IMR-90 (cell line): ENCODE results near the gene ACTR1A. TPM values are rescaled to one million over a fixed set of nuclear protein-coding genes. Genes with fewer than 3 reads are reported as not detected.
A peak's percentile ranks its signal among the peaks of the same experiment; 100 is the strongest.

Source experiments
- ATAC-seq: fragments of 200-7000 bp; cut with Tn5 transposase; 2 replicates; pipeline ENCODE4 v1.9.1; 2020; ENCODE audit warnings: low read depth, mild to moderate bottlenecking, moderate library complexity
- BruUV-seq: library from RNA; stranded (reverse); fragments of 400-500 nt; replicated peaks from 2 replicates; lab custom pipeline; 2021; lab: Mats Ljungman, UMichigan
- CTCF ChIA-PET: fragments of 300-600 bp; formaldehyde crosslinking; extraction: SDS; loops from one replicate; lab custom pipeline; 2021; ENCODE audit warnings: antibody characterized with exemption; lab: Yijun Ruan, JAX
- POLR2A ChIA-PET: fragments of 300-600 bp; sonication (Branson Sonifier 250); formaldehyde crosslinking; loops from one replicate; lab custom pipeline; 2022; ENCODE audit warnings: antibody characterized with exemption; ENCODE audit not compliant: unreplicated experiment; lab: Charles Lee
- DNase-seq: peaks from one replicate; pipeline ENCODE4 v3.0.0; 2013
- H2AFZ ChIP-seq: replicated peaks from 2 replicates; pipeline ENCODE3; 2013; ENCODE audit warnings: low read length, mild to moderate bottlenecking; ENCODE audit not compliant: poor library complexity
- H2AK5ac ChIP-seq: 2 replicates; pipeline ENCODE4 v1.6.1; 2013; ENCODE audit warnings: low read depth, low read length, inconsistent platforms
- H2AK9ac ChIP-seq: replicated peaks from 2 replicates; pipeline ENCODE3; 2013; ENCODE audit warnings: mild to moderate bottlenecking, low read depth, low read length, moderate library complexity; ENCODE audit not compliant: poor library complexity
- H2BK120ac ChIP-seq: 2 replicates; pipeline ENCODE4 v1.6.1; 2013; ENCODE audit warnings: low read depth, low read length, inconsistent platforms
- H2BK15ac ChIP-seq: 3 replicates; pipeline ENCODE4 v1.6.1; 2013; ENCODE audit warnings: low read depth, low read length, inconsistent platforms
- H2BK20ac ChIP-seq: 2 replicates; pipeline ENCODE4 v1.6.1; 2013; ENCODE audit warnings: low read depth, mild to moderate bottlenecking, inconsistent platforms, low read length, moderate library complexity
- H2BK5ac ChIP-seq: 2 replicates; pipeline ENCODE4 v1.6.1; 2013; ENCODE audit warnings: mild to moderate bottlenecking, low read depth, low read length, inconsistent platforms; ENCODE audit not compliant: poor library complexity, severe bottlenecking
- H3K14ac ChIP-seq: replicated peaks from 2 replicates; pipeline ENCODE4 v1.6.1; 2013; ENCODE audit warnings: low read depth, low read length, inconsistent platforms
- H3K18ac ChIP-seq: 2 replicates; pipeline ENCODE4 v1.6.1; 2013; ENCODE audit warnings: low read depth, low read length, control low read depth
- H3K23ac ChIP-seq: 2 replicates; pipeline ENCODE4 v1.6.1; 2013; ENCODE audit warnings: low read depth, low read length, inconsistent platforms
- H3K27ac ChIP-seq: 2 replicates; pipeline ENCODE4 v1.5.1; 2013; ENCODE audit warnings: mild to moderate bottlenecking, control low read depth, low read length; ENCODE audit not compliant: insufficient read depth
- H3K27me3 ChIP-seq: 2 replicates; pipeline ENCODE4 v1.6.1; 2013; ENCODE audit warnings: low read length; ENCODE audit not compliant: control insufficient read depth, insufficient read depth
- H3K36me3 ChIP-seq: 2 replicates; pipeline ENCODE4 v1.6.1; 2013; ENCODE audit warnings: low read length, mixed read lengths; ENCODE audit not compliant: control insufficient read depth, insufficient read depth
- H3K4ac ChIP-seq: 2 replicates; pipeline ENCODE4 v1.6.1; 2013; ENCODE audit warnings: low read depth, low read length, inconsistent platforms
- H3K4me1 ChIP-seq: 2 replicates; pipeline ENCODE4 v1.6.1; 2013; ENCODE audit warnings: low read length, mixed read lengths; ENCODE audit not compliant: control insufficient read depth, insufficient read depth
- H3K4me2 ChIP-seq: 2 replicates; pipeline ENCODE4 v1.6.1; 2013; ENCODE audit warnings: low read depth, mild to moderate bottlenecking, control low read depth, low read length, moderate library complexity
- H3K4me3 ChIP-seq: 2 replicates; pipeline ENCODE4 v1.5.1; 2013; ENCODE audit warnings: low read depth, mild to moderate bottlenecking, control low read depth, low read length, moderate library complexity; ENCODE audit not compliant: insufficient read depth
- H3K56ac ChIP-seq: 2 replicates; pipeline ENCODE4 v1.6.1; 2013; ENCODE audit warnings: low read length, inconsistent platforms; ENCODE audit not compliant: insufficient read depth; ENCODE audit errors: extremely low read depth
- H3K79me1 ChIP-seq, 2 experiments: 2 replicates each; pipeline ENCODE4 v1.6.1; 2013; ENCODE audit warnings: low read length in 2 of 2, inconsistent platforms in 1 of 2, low read depth in 1 of 2
- H3K9ac ChIP-seq: 2 replicates; pipeline ENCODE4 v1.6.1; 2013; ENCODE audit warnings: low read depth, low read length, control low read depth
- H3K9me1 ChIP-seq: 2 replicates; pipeline ENCODE4 v1.6.1; 2013; ENCODE audit warnings: low read length, inconsistent platforms; ENCODE audit not compliant: insufficient read depth
- H3K9me3 ChIP-seq: 2 replicates; pipeline ENCODE4 v1.6.1; 2013; ENCODE audit warnings: low read length; ENCODE audit not compliant: control insufficient read depth, insufficient read depth
- H4K20me1 ChIP-seq: 2 replicates; pipeline ENCODE4 v1.6.1; 2013; ENCODE audit warnings: low read length, inconsistent platforms; ENCODE audit not compliant: insufficient read depth
- H4K5ac ChIP-seq: 2 replicates; pipeline ENCODE4 v1.6.1; 2013; ENCODE audit warnings: mild to moderate bottlenecking, low read depth, low read length, control low read depth
- H4K8ac ChIP-seq, 2 experiments: 2 replicates each; pipeline ENCODE4 v1.6.1; 2013; ENCODE audit warnings: low read depth in 2 of 2, low read length in 2 of 2, control low read depth in 1 of 2, inconsistent platforms in 1 of 2
- H4K91ac ChIP-seq: 2 replicates; pipeline ENCODE4 v1.6.1; 2013; ENCODE audit warnings: low read depth, low read length, inconsistent platforms; ENCODE audit not compliant: insufficient read depth
- CEBPB ChIP-seq: IDR thresholded peaks from 2 replicates; pipeline ENCODE4 v1.6.1; 2012; ENCODE audit warnings: low read depth, low read length, improper control_type of control experiment
- CHD1 ChIP-seq: IDR thresholded peaks from 2 replicates; pipeline ENCODE4 v1.6.1; 2012; ENCODE audit warnings: low read depth, low read length, improper control_type of control experiment
- FOS ChIP-seq: fragments of 150-350 bp; IDR thresholded peaks from 2 replicates; pipeline ENCODE4 v1.6.1; 2016; ENCODE audit warnings: low read depth, low read length
- MAFK ChIP-seq: IDR thresholded peaks from 2 replicates; pipeline ENCODE4 v1.6.1; 2012; ENCODE audit warnings: low read depth, low read length, improper control_type of control experiment
- MAZ ChIP-seq: IDR thresholded peaks from 2 replicates; pipeline ENCODE4 v1.6.1; 2012; ENCODE audit warnings: low read depth, mild to moderate bottlenecking, low read length, improper control_type of control experiment, moderate library complexity, borderline replicate concordance
- MXI1 ChIP-seq: IDR thresholded peaks from 2 replicates; pipeline ENCODE4 v1.6.1; 2012; ENCODE audit warnings: low read depth, mild to moderate bottlenecking, low read length, moderate library complexity, borderline replicate concordance
- NFE2L2 ChIP-seq: fragments of 150-350 bp; IDR thresholded peaks from 2 replicates; pipeline ENCODE4 v1.6.1; 2016; ENCODE audit warnings: low read depth, mild to moderate bottlenecking, low read length
- RAD21 ChIP-seq: IDR thresholded peaks from 2 replicates; pipeline ENCODE4 v1.6.1; 2012; ENCODE audit warnings: low read length, improper control_type of control experiment
- RCOR1 ChIP-seq: IDR thresholded peaks from 2 replicates; pipeline ENCODE4 v1.6.1; 2012; ENCODE audit warnings: mild to moderate bottlenecking, low read length, improper control_type of control experiment; ENCODE audit not compliant: insufficient replicate concordance
- RFX5 ChIP-seq: IDR thresholded peaks from 2 replicates; pipeline ENCODE4 v1.8.0; 2012; ENCODE audit warnings: low read depth, mild to moderate bottlenecking, low read length, moderate library complexity
- SMC3 ChIP-seq: fragments of 150-350 bp; IDR thresholded peaks from 2 replicates; pipeline ENCODE4 v1.6.1; 2016; ENCODE audit warnings: low read depth, mild to moderate bottlenecking, antibody characterized with exemption, low read length, moderate library complexity
- WGBS, 2 experiments: methylation state at CpG; one replicate each; pipeline versions ENCODE4 v1.1.5 to v1.1.7; 2013; ENCODE audit warnings: missing lambda C conversion rate in 2 of 2; ENCODE audit not compliant: insufficient read length in 1 of 2; ENCODE audit errors: extremely low coverage in 2 of 2; 5-methylcytosine and 5-hydroxymethylcytosine counted together
- dilution Hi-C: fragments of 300-500 bp; cut with HindIII; formaldehyde crosslinking; loops from one replicate; pipeline ENCODE4 v1.14.3; 2018; ENCODE audit warnings: low sequenced_read_pairs; ENCODE audit not compliant: unreplicated experiment
- in situ Hi-C: fragments of 300-500 bp; cut with MboI; formaldehyde crosslinking; loops from 3 replicates; pipeline ENCODE4 v1.14.3; 2019; ENCODE audit warnings: low sequenced_read_pairs, inconsistent platforms, mixed read lengths
- intact Hi-C: fragments of 100-400 bp; cut with micrococcal nuclease; formaldehyde crosslinking; loops from 2 replicates; pipeline ENCODE4 v1.10.0; 2022
- polyA plus RNA-seq, 3 experiments: library from polyadenylated mRNA; depleted of rRNA; stranded (reverse); fragments of >200 nt; gene quantifications; 2 replicates each; pipeline ENCODE4 v1.2.3, GENCODE V29; 2012; ENCODE audit warnings: low replicate concordance in 1 of 3
- total RNA-seq: library from RNA; depleted of rRNA; stranded (reverse); fragments of >200 nt; gene quantifications from 2 replicates; pipeline ENCODE4 v1.2.3, GENCODE V29; 2012
- TF ChIP-seq, protein P1 (sequence below): fragments of 150-350 bp; IDR thresholded peaks from 2 replicates; pipeline ENCODE4 v1.6.1; 2017; ENCODE audit warnings: mild to moderate bottlenecking, antibody characterized with exemption, low read length, low read depth
- TF ChIP-seq, protein P2 (sequence below): conservative IDR thresholded peaks from 2 replicates; pipeline ENCODE4 v1.5.1; 2012; ENCODE audit warnings: mild to moderate bottlenecking, low read depth, low read length, improper control_type of control experiment
- TF ChIP-seq, protein P3 (sequence below): fragments of 150-350 bp; IDR thresholded peaks from 2 replicates; pipeline ENCODE4 v1.6.1; 2016; ENCODE audit warnings: low read depth, mild to moderate bottlenecking, low read length, moderate library complexity, borderline replicate concordance

The ACTR1A gene
- total and polyA plus RNA-seq, 2 of the 4 experiments (the other 2 are of a cell fraction), result 142 to 157 TPM

DNA sequence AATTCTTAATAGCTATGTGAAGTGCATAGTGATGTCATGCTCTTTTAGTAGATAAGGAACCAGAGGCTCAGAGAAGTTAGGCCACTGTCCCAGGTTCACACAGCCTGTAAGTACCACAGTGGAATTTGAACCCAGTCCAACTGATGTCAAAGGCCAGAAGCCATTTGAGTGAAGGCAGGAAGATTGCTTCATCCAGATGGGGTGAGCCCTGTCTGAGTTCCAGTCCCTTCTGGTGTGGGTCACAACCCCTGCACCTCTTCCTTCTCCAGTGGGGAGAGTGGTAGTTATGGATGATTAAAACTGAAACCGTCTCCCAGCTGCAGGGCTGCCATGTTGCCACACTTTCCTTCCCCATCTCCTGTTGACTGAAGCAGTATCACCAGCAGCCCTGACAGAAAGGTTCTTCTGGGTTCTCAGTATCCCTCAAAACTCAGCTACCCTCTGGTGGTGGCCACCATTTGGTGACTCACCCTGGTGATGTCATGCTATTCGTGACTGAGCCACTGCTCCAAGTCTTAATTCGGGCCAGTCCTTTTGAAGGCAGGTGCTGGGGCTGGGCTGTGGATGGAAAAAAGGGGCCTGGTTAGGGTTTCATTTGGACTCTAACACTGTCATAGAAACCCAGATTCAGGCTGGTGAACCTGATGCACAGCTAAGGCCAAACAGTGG lies 49.7 kb downstream of the ACTR1A start:
- Histone ChIP-seq H3K4ac (peak overlapping the region; percentile 28), H2AK9ac (peak overlapping the region; percentile 74), H3K4me2 (peak overlapping the region; percentile 12; the same call in 1 of the 2 replicates), H3K9me3 (no peaks in the 10 kb centered on the region), H2BK120ac (peak overlapping the region; percentile 37; the same call in 1 of the 2 replicates), H3K36me3 (no peaks in the 10 kb centered on the region), H3K23ac (peak overlapping the region; percentile 18; the same call in 1 of the 2 replicates), H3K18ac (peak overlapping the region; percentile 40; the same call in 1 of the 2 replicates), H4K91ac (peak overlapping the region; percentile 24), H3K4me1 (peaks cover 13% of the 10 kb centered on the region), H3K27me3 (no peaks in the 10 kb centered on the region), H2BK15ac (peak overlapping the region; percentile 66; the same call in 1 of the 3 replicates), H2AK5ac (peak overlapping the region; percentile 69), H2BK5ac (peak overlapping the region; percentile 66), H3K4me3 (no peak overlapping the region), H3K9ac (no peak overlapping the region), H3K9me1 (peaks cover 19% of the 10 kb centered on the region), H3K79me1 (peaks cover 4% of the 10 kb centered on the region in 2 experiments; a peak in 2 of 4 replicates), H2AFZ (peak overlapping the region; percentile 82), H4K5ac (peak overlapping the region; percentile 30; the same call in 1 of the 2 replicates), H4K8ac (no peak overlapping the region), H3K56ac (no peak overlapping the region), H2BK20ac (peak overlapping the region; percentile 36; the same call in 1 of the 2 replicates), H3K27ac (no peak overlapping the region), H4K20me1 (no peaks in the 10 kb centered on the region; the same call in 1 of the 2 replicates), H3K14ac (0 out of 2 replicates have a peak overlapping the region, but pooled peaks have one; percentile 5)
- in situ Hi-C loops, result no loop called here
- ChIA-PET CTCF (no interaction called here), POLR2A (interaction anchor here (0.6 kb wide), 2 partner anchors 18 to 220 kb away, joined by 5 to 7 read pairs; no protein-coding TSS in a partner anchor)
- BruUV-seq, result no TSS peak
- dilution Hi-C loops, result no loop called here
- DNase-seq, result peak; percentile 85
- WGBS, 2 experiments, result no CpG with 5 or more reads among the region's 3 CpGs
- peak; percentile 7; the same call in 1 of the 2 replicates for ATAC-seq
- intact Hi-C loops, result no loop called here
- TF ChIP-seq RFX5, result no peak
- no peak for TF ChIP-seq RAD21
- no peak for TF ChIP-seq RCOR1
- peak; percentile 88 for TF ChIP-seq FOS
- no peak for TF ChIP-seq MAZ
- TF ChIP-seq, protein P1, sequence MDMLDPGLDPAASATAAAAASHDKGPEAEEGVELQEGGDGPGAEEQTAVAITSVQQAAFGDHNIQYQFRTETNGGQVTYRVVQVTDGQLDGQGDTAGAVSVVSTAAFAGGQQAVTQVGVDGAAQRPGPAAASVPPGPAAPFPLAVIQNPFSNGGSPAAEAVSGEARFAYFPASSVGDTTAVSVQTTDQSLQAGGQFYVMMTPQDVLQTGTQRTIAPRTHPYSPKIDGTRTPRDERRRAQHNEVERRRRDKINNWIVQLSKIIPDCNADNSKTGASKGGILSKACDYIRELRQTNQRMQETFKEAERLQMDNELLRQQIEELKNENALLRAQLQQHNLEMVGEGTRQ, result no peak
- no peak for TF ChIP-seq SMC3
- TF ChIP-seq, protein P2, sequence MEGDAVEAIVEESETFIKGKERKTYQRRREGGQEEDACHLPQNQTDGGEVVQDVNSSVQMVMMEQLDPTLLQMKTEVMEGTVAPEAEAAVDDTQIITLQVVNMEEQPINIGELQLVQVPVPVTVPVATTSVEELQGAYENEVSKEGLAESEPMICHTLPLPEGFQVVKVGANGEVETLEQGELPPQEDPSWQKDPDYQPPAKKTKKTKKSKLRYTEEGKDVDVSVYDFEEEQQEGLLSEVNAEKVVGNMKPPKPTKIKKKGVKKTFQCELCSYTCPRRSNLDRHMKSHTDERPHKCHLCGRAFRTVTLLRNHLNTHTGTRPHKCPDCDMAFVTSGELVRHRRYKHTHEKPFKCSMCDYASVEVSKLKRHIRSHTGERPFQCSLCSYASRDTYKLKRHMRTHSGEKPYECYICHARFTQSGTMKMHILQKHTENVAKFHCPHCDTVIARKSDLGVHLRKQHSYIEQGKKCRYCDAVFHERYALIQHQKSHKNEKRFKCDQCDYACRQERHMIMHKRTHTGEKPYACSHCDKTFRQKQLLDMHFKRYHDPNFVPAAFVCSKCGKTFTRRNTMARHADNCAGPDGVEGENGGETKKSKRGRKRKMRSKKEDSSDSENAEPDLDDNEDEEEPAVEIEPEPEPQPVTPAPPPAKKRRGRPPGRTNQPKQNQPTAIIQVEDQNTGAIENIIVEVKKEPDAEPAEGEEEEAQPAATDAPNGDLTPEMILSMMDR, result no peak
- TF ChIP-seq NFE2L2, result no peak
- TF ChIP-seq CEBPB, result no peak
- TF ChIP-seq, protein P3, sequence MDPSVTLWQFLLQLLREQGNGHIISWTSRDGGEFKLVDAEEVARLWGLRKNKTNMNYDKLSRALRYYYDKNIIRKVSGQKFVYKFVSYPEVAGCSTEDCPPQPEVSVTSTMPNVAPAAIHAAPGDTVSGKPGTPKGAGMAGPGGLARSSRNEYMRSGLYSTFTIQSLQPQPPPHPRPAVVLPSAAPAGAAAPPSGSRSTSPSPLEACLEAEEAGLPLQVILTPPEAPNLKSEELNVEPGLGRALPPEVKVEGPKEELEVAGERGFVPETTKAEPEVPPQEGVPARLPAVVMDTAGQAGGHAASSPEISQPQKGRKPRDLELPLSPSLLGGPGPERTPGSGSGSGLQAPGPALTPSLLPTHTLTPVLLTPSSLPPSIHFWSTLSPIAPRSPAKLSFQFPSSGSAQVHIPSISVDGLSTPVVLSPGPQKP, result no peak
- TF ChIP-seq MAFK, result no peak
- no peak for TF ChIP-seq CHD1
- no peak for TF ChIP-seq MXI1
